Small intestine (tissue), 16 donors: Measurements from ENCODE around the gene PIP5K1A. TPM values are rescaled to one million over a fixed set of nuclear protein-coding genes. Genes with fewer than 3 reads are reported as not detected.

Experiments used
- DNase-seq, 2 donors: peaks; one replicate each; pipeline versions ENCODE4 v3.0.0 to v3.0.0-alpha.2; 2013
- FAIRE-seq: peaks from 2 replicates; lab custom pipeline; 2012; peaks lifted over from hg19 to GRCh38; lab: Jason Lieb, UNC
- H3K27ac ChIP-seq, 3 donors: one replicate each; pipeline ENCODE4 v1.5.1; 2013; ENCODE audit warnings: low read length in 2 of 3, mild to moderate bottlenecking in 2 of 3, control low read depth in 1 of 3, inconsistent platforms in 1 of 3, low read depth in 1 of 3, moderate library complexity in 1 of 3
- H3K27me3 ChIP-seq, 3 donors: one replicate each; pipeline ENCODE4 v1.6.1; 2013; ENCODE audit warnings: low read length in 3 of 3, inconsistent platforms in 1 of 3; ENCODE audit not compliant: control insufficient read depth in 3 of 3, insufficient read depth in 3 of 3
- H3K36me3 ChIP-seq, 3 donors: one replicate each; pipeline ENCODE4 v1.6.1; 2013; ENCODE audit warnings: low read length in 3 of 3, inconsistent platforms in 1 of 3, low read depth in 1 of 3, mild to moderate bottlenecking in 1 of 3, moderate library complexity in 1 of 3; ENCODE audit not compliant: control insufficient read depth in 3 of 3, insufficient read depth in 2 of 3
- H3K4me1 ChIP-seq, 3 donors: one replicate each; pipeline ENCODE4 v1.6.1; 2013; ENCODE audit warnings: low read length in 2 of 3, inconsistent platforms in 1 of 3, low read depth in 1 of 3, mild to moderate bottlenecking in 1 of 3, moderate library complexity in 1 of 3; ENCODE audit not compliant: control insufficient read depth in 3 of 3, insufficient read depth in 2 of 3
- H3K4me3 ChIP-seq, 3 donors: one replicate each; pipeline ENCODE4 v1.5.1; 2013; ENCODE audit warnings: low read length in 3 of 3, control low read depth in 1 of 3, inconsistent platforms in 1 of 3, low read depth in 1 of 3, mild to moderate bottlenecking in 1 of 3, moderate library complexity in 1 of 3
- H3K9me3 ChIP-seq, 2 donors: one replicate each; pipeline ENCODE4 v1.6.1; 2013; ENCODE audit warnings: low read depth in 1 of 2, low read length in 1 of 2; ENCODE audit not compliant: control insufficient read depth in 2 of 2, insufficient read depth in 1 of 2
- WGBS, 3 donors: extraction: QIAGEN DNeasy Blood & Tissue Kit; methylation state at CpG; one replicate each; pipeline ENCODE4 v1.1.7; 2013; 5-methylcytosine and 5-hydroxymethylcytosine counted together
- long read RNA-seq, 10 donors: transcript quantifications; one replicate each; lab custom pipeline, GENCODE V29; 2026
- polyA plus RNA-seq, 4 donors: library from polyadenylated mRNA; stranded (reverse) in 3 of 4; unstranded in 1 of 4; fragments of 200-250 nt in 3 of 4; fragments of 120-200 nt in 1 of 4; gene quantifications; one replicate each; pipeline versions ENCODE4 v1.2.1 to v1.2.3, GENCODE V29; 2013
- donor health status: healthy with polysubstance abuse.
- donor health status: control.
- donor health status: control.
- donor health status: Bipolar disorder and iron deficiency.
- donor health status: healthy.

The PIP5K1A gene
- polyA plus RNA-seq, result 10 to 100 TPM; 18.8 to 31.7 (median 31.4) TPM
- long read RNA-seq, donor 1, result 0 reads
- long read RNA-seq, donor 2, partial matches to known transcripts, result 14 of 17 reads
- long read RNA-seq, donor 2, other reads (novel, unspliced or antisense), result 0 of 17 reads
- long read RNA-seq, donor 3, partial matches to known transcripts, result 18 of 21 reads
- long read RNA-seq, donor 3, other reads (novel, unspliced or antisense), result 0 of 21 reads
- long read RNA-seq, donor 4, result 0 reads
- long read RNA-seq, donor 5, result 0 reads
- long read RNA-seq, donor 6, partial matches to known transcripts, result 0 of 5 reads
- long read RNA-seq, donor 6, other reads (novel, unspliced or antisense), result 0 of 5 reads
- long read RNA-seq, donor 7, result 0 reads
- long read RNA-seq, donor 8, result 0 reads
- long read RNA-seq, donor 9, partial matches to known transcripts, result 0 of 1 reads
- long read RNA-seq, donor 9, other reads (novel, unspliced or antisense), result 0 of 1 reads
- long read RNA-seq, donor 10, partial matches to known transcripts, result 0 of 4 reads
- long read RNA-seq, donor 10, other reads (novel, unspliced or antisense), result 0 of 4 reads

GRCh38 chr1:151198254-151199127 lies at the start of gene PIP5K1A:
PIP5K1A (plus strand) TSS chr1:151198552; CDS start chr1:151198997, 445 bp downstream.
- no peak for FAIRE-seq
- Histone ChIP-seq H3K27ac (peak within 1 kb of the TSS; percentile 89 to 95 (median 93)), H3K27me3 (no peaks in the 10 kb centered on the region), H3K4me1 (peaks cover 4 to 18% (median 15%) of the 10 kb centered on the region in 3 donors), H3K9me3 (no peaks in the 10 kb centered on the region), H3K36me3 (peaks cover 0 to 17% (median 2%) of the 10 kb centered on the region in 3 donors), H3K4me3 (peak within 1 kb of the TSS; percentile 65 to 90 (median 73))
- peak; percentile 98 to 99 for DNase-seq
- 0% methylated on average over 60 of the region's 60 CpGs for WGBS, 3 donors

- H3K36me3 ChIP-seq, result peaks cover 4 to 39% (median 4%) of the 10 kb centered on the region in 3 donors
- DNase-seq (peak; percentile 40 to 65), FAIRE-seq (no peak)
- no peaks in the 10 kb centered on the region for H3K9me3 ChIP-seq
- peak within 1 kb of the TSS; percentile 5 to 31 (median 8) for H3K4me3 ChIP-seq
- H3K27me3 ChIP-seq, result no peaks in the 10 kb centered on the region
- WGBS, 3 donors, result 29 to 48% (median 39%) methylated on average over 4 of the region's 4 CpGs
- peak within 1 kb of the TSS in 2 of 3 donors; percentile 27 to 52 for H3K27ac ChIP-seq
- H3K4me1 ChIP-seq, result peaks cover 0 to 3% (median 0%) of the 10 kb centered on the region in 3 donors
These were observed 41.9 kb upstream of the PIP5K1A start, which contains the start of gene TNFAIP8L2 for GRCh38 chr1:151156515-151156819. TNFAIP8L2 (plus strand) TSS chr1:151156649; CDS start chr1:151158698, 2,049 bp downstream.

- WGBS, 3 donors, result 66 to 89% (median 81%) methylated on average over 6 of the region's 6 CpGs
- peak in 1 of 2 donors; percentile 37 for DNase-seq
- Histone ChIP-seq H3K4me1 (peaks cover 0 to 3% (median 0%) of the 10 kb centered on the region in 3 donors), H3K36me3 (peaks cover 4 to 43% (median 4%) of the 10 kb centered on the region in 3 donors), H3K9me3 (no peaks in the 10 kb centered on the region), H3K4me3 (peak overlapping the region in 2 of 3 donors; percentile 8 to 31), H3K27ac (peak overlapping the region in 2 of 3 donors; percentile 27 to 52), H3K27me3 (no peaks in the 10 kb centered on the region)
- FAIRE-seq, result no peak
These were observed 41.3 kb upstream of the PIP5K1A start for GRCh38 chr1:151157067-151157531.

GRCh38 chr1:151158326-151158725 lies 40.0 kb upstream of the PIP5K1A start:
- H3K36me3 ChIP-seq, result peaks cover 4 to 43% (median 4%) of the 10 kb centered on the region in 3 donors
- peak overlapping the region in 1 of 3 donors; percentile 52 for H3K27ac ChIP-seq
- H3K4me1 ChIP-seq, result peaks cover 0 to 3% (median 0%) of the 10 kb centered on the region in 3 donors
- no peak for FAIRE-seq
- no peak overlapping the region for H3K4me3 ChIP-seq
- no peaks in the 10 kb centered on the region for H3K27me3 ChIP-seq
- WGBS, 3 donors, result 74 to 90% (median 89%) methylated on average over 5 of the region's 5 CpGs
- H3K9me3 ChIP-seq, result no peaks in the 10 kb centered on the region
- DNase-seq, result no peak

- H3K36me3 ChIP-seq, result peaks cover 4 to 45% (median 4%) of the 10 kb centered on the region in 3 donors
- no peak overlapping the region for H3K4me3 ChIP-seq
- WGBS, 3 donors, result 88 to 91% (median 88%) methylated on average over 22 of the region's 22 CpGs
These were observed 39.6 kb upstream of the PIP5K1A start for GRCh38 chr1:151158751-151159251.

GRCh38 chr1:151159373-151159772 lies 39.0 kb upstream of the PIP5K1A start:
- peaks cover 4 to 45% (median 4%) of the 10 kb centered on the region in 3 donors for H3K36me3 ChIP-seq
- H3K9me3 ChIP-seq, result no peaks in the 10 kb centered on the region
- H3K27ac ChIP-seq, result peak overlapping the region in 1 of 3 donors; percentile 48
- DNase-seq, result no peak
- H3K27me3 ChIP-seq, result no peaks in the 10 kb centered on the region
- peaks cover 0 to 8% (median 0%) of the 10 kb centered on the region in 3 donors for H3K4me1 ChIP-seq
- no peak for FAIRE-seq
- no peak overlapping the region for H3K4me3 ChIP-seq

More at GRCh38 chr1:151158751-151159251, 39.6 kb upstream of the PIP5K1A start:
- Histone ChIP-seq H3K27me3 (no peaks in the 10 kb centered on the region), H3K9me3 (no peaks in the 10 kb centered on the region), H3K4me1 (peaks cover 0 to 3% (median 0%) of the 10 kb centered on the region in 3 donors), H3K27ac (peak overlapping the region in 1 of 3 donors; percentile 52)
- FAIRE-seq (no peak), DNase-seq (no peak)

- DNase-seq (peak in 1 of 2 donors; percentile 29), FAIRE-seq (no peak)
- Histone ChIP-seq H3K4me3 (peak overlapping the region in 2 of 3 donors; percentile 71 to 98), H3K27me3 (no peaks in the 10 kb centered on the region), H3K27ac (peak overlapping the region; percentile 39 to 87 (median 56)), H3K4me1 (peaks cover 2 to 18% (median 4%) of the 10 kb centered on the region in 3 donors), H3K36me3 (peaks cover 0 to 35% (median 2%) of the 10 kb centered on the region in 3 donors), H3K9me3 (no peaks in the 10 kb centered on the region)
- 13 to 36% (median 28%) methylated on average over 11 of the region's 11 CpGs for WGBS, 3 donors
These were observed 33.5 kb upstream of the PIP5K1A start for GRCh38 chr1:151164732-151165280.
